ENCODE results near the gene TMPRSS3. TPM values are rescaled to one million over a fixed set of nuclear protein-coding genes. Genes with fewer than 3 reads are reported as not detected.

The TMPRSS3 gene
- polyA plus RNA-seq, 1 donor: 5.6 TPM

- Histone ChIP-seq H3K9me3 (ENCODE audit: control insufficient read depth, low read depth, low read length) (no peaks in the 10 kb centered on the region), H3K27ac (ENCODE audit: low read length) (peak overlapping the region; percentile 86), H3K36me3 (ENCODE audit: control insufficient read depth, insufficient read depth, low read length) (no peaks in the 10 kb centered on the region), H3K4me3 (ENCODE audit: low read length) (peak overlapping the region; percentile 10), H3K27me3 (ENCODE audit: control insufficient read depth, insufficient read depth, low read length) (no peaks in the 10 kb centered on the region), H3K4me1 (ENCODE audit: control insufficient read depth, insufficient read depth, low read length) (peaks cover 58% of the 10 kb centered on the region)
- DNase-seq: peak; percentile 78 to 90
- no CpG with 5 or more reads among the region's 20 CpGs for WGBS (ENCODE audit: insufficient coverage, low lambda C conversion rate)
Observed at GRCh38 chr21:42388740-42389448, 7.0 kb downstream of the TMPRSS3 start.

- Histone ChIP-seq H3K36me3 (ENCODE audit: control insufficient read depth, insufficient read depth, low read length) (no peaks in the 10 kb centered on the region), H3K4me1 (ENCODE audit: control insufficient read depth, insufficient read depth, low read length) (peaks cover 67% of the 10 kb centered on the region), H3K27ac (ENCODE audit: low read length) (peak overlapping the region; percentile 98), H3K4me3 (ENCODE audit: low read length) (no peak overlapping the region), H3K9me3 (ENCODE audit: control insufficient read depth, low read depth, low read length) (no peaks in the 10 kb centered on the region), H3K27me3 (ENCODE audit: control insufficient read depth, insufficient read depth, low read length) (no peaks in the 10 kb centered on the region)
- no peak for DNase-seq
- WGBS (ENCODE audit: insufficient coverage, low lambda C conversion rate): 100% methylated on average over 2 of the region's 6 CpGs
Observed at GRCh38 chr21:42387843-42388340, 8.0 kb downstream of the TMPRSS3 start.

GRCh38 chr21:42387164-42387563, 8.7 kb downstream of the TMPRSS3 start:
- H3K4me3 ChIP-seq (ENCODE audit: low read length): no peak overlapping the region
- no CpG with 5 or more reads among the region's 3 CpGs for WGBS (ENCODE audit: insufficient coverage, low lambda C conversion rate)
- no peak for DNase-seq
- H3K9me3 ChIP-seq (ENCODE audit: control insufficient read depth, low read depth, low read length): no peaks in the 10 kb centered on the region
- H3K4me1 ChIP-seq (ENCODE audit: control insufficient read depth, insufficient read depth, low read length): peaks cover 67% of the 10 kb centered on the region
- H3K36me3 ChIP-seq (ENCODE audit: control insufficient read depth, insufficient read depth, low read length): no peaks in the 10 kb centered on the region
- H3K27me3 ChIP-seq (ENCODE audit: control insufficient read depth, insufficient read depth, low read length): no peaks in the 10 kb centered on the region
- peak overlapping the region; percentile 98 for H3K27ac ChIP-seq (ENCODE audit: low read length)

- Histone ChIP-seq H3K4me1 (ENCODE audit: control insufficient read depth, insufficient read depth, low read length) (peaks cover 67% of the 10 kb centered on the region), H3K4me3 (ENCODE audit: low read length) (no peak overlapping the region), H3K9me3 (ENCODE audit: control insufficient read depth, low read depth, low read length) (no peaks in the 10 kb centered on the region), H3K27ac (ENCODE audit: low read length) (peak overlapping the region; percentile 98), H3K36me3 (ENCODE audit: control insufficient read depth, insufficient read depth, low read length) (no peaks in the 10 kb centered on the region), H3K27me3 (ENCODE audit: control insufficient read depth, insufficient read depth, low read length) (no peaks in the 10 kb centered on the region)
- no CpG with 5 or more reads among the region's 11 CpGs for WGBS (ENCODE audit: insufficient coverage, low lambda C conversion rate)
- peak; percentile 89 to 94 for DNase-seq
Observed at GRCh38 chr21:42386034-42386591, 9.7 kb downstream of the TMPRSS3 start.

GRCh38 chr21:42385619-42386018, 10.2 kb downstream of the TMPRSS3 start:
- peaks cover 67% of the 10 kb centered on the region for H3K4me1 ChIP-seq (ENCODE audit: control insufficient read depth, insufficient read depth, low read length)
- no peaks in the 10 kb centered on the region for H3K27me3 ChIP-seq (ENCODE audit: control insufficient read depth, insufficient read depth, low read length)
- H3K36me3 ChIP-seq (ENCODE audit: control insufficient read depth, insufficient read depth, low read length): no peaks in the 10 kb centered on the region
- peak overlapping the region; percentile 98 for H3K27ac ChIP-seq (ENCODE audit: low read length)
- WGBS (ENCODE audit: insufficient coverage, low lambda C conversion rate): no CpG with 5 or more reads among the region's 5 CpGs
- no peak overlapping the region for H3K4me3 ChIP-seq (ENCODE audit: low read length)
- no peak for DNase-seq
- H3K9me3 ChIP-seq (ENCODE audit: control insufficient read depth, low read depth, low read length): no peaks in the 10 kb centered on the region

- H3K36me3 ChIP-seq (ENCODE audit: control insufficient read depth, insufficient read depth, low read length): no peaks in the 10 kb centered on the region
- H3K9me3 ChIP-seq (ENCODE audit: control insufficient read depth, low read depth, low read length): no peaks in the 10 kb centered on the region
- DNase-seq: peak; percentile 86 to 95
- WGBS (ENCODE audit: insufficient coverage, low lambda C conversion rate): no CpG with 5 or more reads among the region's 2 CpGs
- H3K27ac ChIP-seq (ENCODE audit: low read length): peak overlapping the region; percentile 98
- H3K4me3 ChIP-seq (ENCODE audit: low read length): no peak overlapping the region
- H3K4me1 ChIP-seq (ENCODE audit: control insufficient read depth, insufficient read depth, low read length): peaks cover 65% of the 10 kb centered on the region
- H3K27me3 ChIP-seq (ENCODE audit: control insufficient read depth, insufficient read depth, low read length): no peaks in the 10 kb centered on the region
Observed at GRCh38 chr21:42384989-42385388, 10.9 kb downstream of the TMPRSS3 start.

- no CpG with 5 or more reads among the region's 8 CpGs for WGBS (ENCODE audit: insufficient coverage, low lambda C conversion rate)
- DNase-seq: peak in 1 of 2 donors; percentile 63
Observed at GRCh38 chr21:42384156-42384945, 11.5 kb downstream of the TMPRSS3 start.

DNA sequence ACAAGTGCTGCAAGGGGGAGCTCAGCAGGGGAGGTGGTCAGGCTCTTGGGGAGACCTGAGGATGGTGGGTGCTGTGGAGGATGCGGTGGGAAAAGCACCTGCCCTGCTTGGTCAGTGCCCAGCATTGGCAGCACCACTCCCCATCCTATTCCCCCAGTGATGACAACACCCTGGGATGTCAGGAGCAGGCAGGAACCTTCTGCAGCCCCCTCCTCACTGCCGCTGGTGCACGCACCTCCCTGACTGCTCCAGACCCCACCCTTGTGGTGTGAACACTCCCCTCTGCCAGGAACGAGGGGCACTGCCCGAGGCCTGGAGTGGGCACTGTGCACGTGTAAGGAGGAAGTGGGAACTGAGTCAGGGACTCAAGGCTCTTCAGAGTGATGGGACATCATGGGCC, 12.5 kb downstream of the TMPRSS3 start:
- no peak overlapping the region for H3K4me3 ChIP-seq (ENCODE audit: low read length)
- H3K27me3 ChIP-seq (ENCODE audit: control insufficient read depth, insufficient read depth, low read length): no peaks in the 10 kb centered on the region
- H3K27ac ChIP-seq (ENCODE audit: low read length): peak overlapping the region; percentile 98
- H3K36me3 ChIP-seq (ENCODE audit: control insufficient read depth, insufficient read depth, low read length): no peaks in the 10 kb centered on the region
- no CpG with 5 or more reads among the region's 6 CpGs for WGBS (ENCODE audit: insufficient coverage, low lambda C conversion rate)
- no peaks in the 10 kb centered on the region for H3K9me3 ChIP-seq (ENCODE audit: control insufficient read depth, low read depth, low read length)
- H3K4me1 ChIP-seq (ENCODE audit: control insufficient read depth, insufficient read depth, low read length): peaks cover 49% of the 10 kb centered on the region
- DNase-seq: no peak

More at GRCh38 chr21:42384156-42384945, 11.5 kb downstream of the TMPRSS3 start:
- H3K4me3 ChIP-seq (ENCODE audit: low read length): no peak overlapping the region
- peak overlapping the region; percentile 98 for H3K27ac ChIP-seq (ENCODE audit: low read length)
- no peaks in the 10 kb centered on the region for H3K9me3 ChIP-seq (ENCODE audit: control insufficient read depth, low read depth, low read length)
- no peaks in the 10 kb centered on the region for H3K27me3 ChIP-seq (ENCODE audit: control insufficient read depth, insufficient read depth, low read length)
- H3K4me1 ChIP-seq (ENCODE audit: control insufficient read depth, insufficient read depth, low read length): peaks cover 59% of the 10 kb centered on the region
- no peaks in the 10 kb centered on the region for H3K36me3 ChIP-seq (ENCODE audit: control insufficient read depth, insufficient read depth, low read length)

GRCh38 chr21:42382915-42383314, 12.9 kb downstream of the TMPRSS3 start:
- DNase-seq: no peak
- no peaks in the 10 kb centered on the region for H3K36me3 ChIP-seq (ENCODE audit: control insufficient read depth, insufficient read depth, low read length)
- no CpG with 5 or more reads among the region's 6 CpGs for WGBS (ENCODE audit: insufficient coverage, low lambda C conversion rate)
- H3K4me1 ChIP-seq (ENCODE audit: control insufficient read depth, insufficient read depth, low read length): peaks cover 45% of the 10 kb centered on the region
- H3K27ac ChIP-seq (ENCODE audit: low read length): no peak overlapping the region
- no peaks in the 10 kb centered on the region for H3K27me3 ChIP-seq (ENCODE audit: control insufficient read depth, insufficient read depth, low read length)
- no peaks in the 10 kb centered on the region for H3K9me3 ChIP-seq (ENCODE audit: control insufficient read depth, low read depth, low read length)
- H3K4me3 ChIP-seq (ENCODE audit: low read length): no peak overlapping the region

DNA sequence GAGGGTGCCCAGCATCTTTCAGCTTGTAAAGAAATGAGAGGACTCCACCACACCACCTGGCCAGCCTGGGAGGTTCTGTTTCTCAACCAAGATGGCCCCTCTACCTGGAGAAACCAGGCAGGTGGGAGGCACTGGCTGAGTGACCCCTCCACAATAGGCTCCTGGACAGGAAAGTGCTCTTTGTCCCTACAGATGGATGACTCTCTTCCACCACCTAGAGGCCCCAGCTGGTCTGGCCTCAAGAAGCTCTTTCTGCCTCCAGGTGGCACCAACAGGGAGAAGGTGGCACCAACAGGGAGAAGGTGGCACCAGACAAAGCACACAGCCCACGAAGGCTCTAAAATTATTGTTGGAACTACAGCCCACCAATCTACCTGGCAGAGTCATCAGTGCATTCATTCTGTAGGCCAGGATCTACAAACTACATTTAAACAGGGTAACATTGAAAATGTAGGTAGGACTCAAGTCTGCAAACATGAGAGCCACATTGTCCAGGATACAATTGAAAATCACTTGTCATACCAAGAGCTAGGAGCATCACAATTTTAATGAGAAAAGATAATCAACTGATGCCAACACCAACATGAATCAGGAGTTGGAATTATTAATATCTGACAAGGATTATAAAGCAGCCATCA, 14.4 kb downstream of the TMPRSS3 start:
- Histone ChIP-seq H3K27me3 (ENCODE audit: control insufficient read depth, insufficient read depth, low read length) (no peaks in the 10 kb centered on the region), H3K27ac (ENCODE audit: low read length) (no peak overlapping the region), H3K9me3 (ENCODE audit: control insufficient read depth, low read depth, low read length) (no peaks in the 10 kb centered on the region), H3K4me1 (ENCODE audit: control insufficient read depth, insufficient read depth, low read length) (peaks cover 33% of the 10 kb centered on the region), H3K36me3 (ENCODE audit: control insufficient read depth, insufficient read depth, low read length) (no peaks in the 10 kb centered on the region), H3K4me3 (ENCODE audit: low read length) (no peak overlapping the region)
- DNase-seq: peak; percentile 60 to 62
- no CpG with 5 or more reads among the region's 1 CpG for WGBS (ENCODE audit: insufficient coverage, low lambda C conversion rate)
